A549 treated with Hydrocortisone at 1 μM for 4 hours (cell line): ENCODE results near the gene VEZT. TPM values are rescaled to one million over a fixed set of nuclear protein-coding genes. Genes with fewer than 3 reads are reported as not detected.

ENCODE experiments used
- total RNA-seq: library from RNA; stranded (reverse); fragments of 200-300 nt; extraction: Qiagen RNA extraction; gene quantifications from 5 replicates; pipeline ENCODE4 v1.2.3, GENCODE V29; 2022

The VEZT gene, protein sequence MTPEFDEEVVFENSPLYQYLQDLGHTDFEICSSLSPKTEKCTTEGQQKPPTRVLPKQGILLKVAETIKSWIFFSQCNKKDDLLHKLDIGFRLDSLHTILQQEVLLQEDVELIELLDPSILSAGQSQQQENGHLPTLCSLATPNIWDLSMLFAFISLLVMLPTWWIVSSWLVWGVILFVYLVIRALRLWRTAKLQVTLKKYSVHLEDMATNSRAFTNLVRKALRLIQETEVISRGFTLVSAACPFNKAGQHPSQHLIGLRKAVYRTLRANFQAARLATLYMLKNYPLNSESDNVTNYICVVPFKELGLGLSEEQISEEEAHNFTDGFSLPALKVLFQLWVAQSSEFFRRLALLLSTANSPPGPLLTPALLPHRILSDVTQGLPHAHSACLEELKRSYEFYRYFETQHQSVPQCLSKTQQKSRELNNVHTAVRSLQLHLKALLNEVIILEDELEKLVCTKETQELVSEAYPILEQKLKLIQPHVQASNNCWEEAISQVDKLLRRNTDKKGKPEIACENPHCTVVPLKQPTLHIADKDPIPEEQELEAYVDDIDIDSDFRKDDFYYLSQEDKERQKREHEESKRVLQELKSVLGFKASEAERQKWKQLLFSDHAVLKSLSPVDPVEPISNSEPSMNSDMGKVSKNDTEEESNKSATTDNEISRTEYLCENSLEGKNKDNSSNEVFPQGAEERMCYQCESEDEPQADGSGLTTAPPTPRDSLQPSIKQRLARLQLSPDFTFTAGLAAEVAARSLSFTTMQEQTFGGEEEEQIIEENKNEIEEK
- total RNA-seq = 50.5 to 82.4 TPM (median 58.6 TPM) in 5 replicates

GRCh38 chr12:95217377-95218149 is at the start of gene VEZT, which contains the start of gene FGD6:
TSS of gene VEZT (plus strand) at chr12:95217807. CDS start at chr12:95217851, 44 bp downstream.
TSS of gene FGD6 (minus strand) at chr12:95217467. CDS start at chr12:95217240, 227 bp downstream.

Other genes starting within 250 kb of the VEZT start
- gene NDUFA12, start 214.1 kb upstream of the VEZT start, total RNA-seq = 136 to 151 TPM (median 145 TPM) in 5 replicates
- 22.4 to 26.0 TPM (median 25.1 TPM) in 5 replicates for gene NR2C1, start 144.2 kb upstream of the VEZT start, total RNA-seq
- 9.5 to 14.8 TPM (median 13.6 TPM) in 5 replicates for gene FGD6, start 340 bp upstream of the VEZT start, total RNA-seq